ENCODE measurements around the gene ZNF701. TPM values are rescaled to one million over a fixed set of nuclear protein-coding genes. Genes with fewer than 3 reads are reported as not detected.

ZNF701 gene
- 2.9 and 6.3 TPM in 2 replicates for total RNA-seq

DNA sequence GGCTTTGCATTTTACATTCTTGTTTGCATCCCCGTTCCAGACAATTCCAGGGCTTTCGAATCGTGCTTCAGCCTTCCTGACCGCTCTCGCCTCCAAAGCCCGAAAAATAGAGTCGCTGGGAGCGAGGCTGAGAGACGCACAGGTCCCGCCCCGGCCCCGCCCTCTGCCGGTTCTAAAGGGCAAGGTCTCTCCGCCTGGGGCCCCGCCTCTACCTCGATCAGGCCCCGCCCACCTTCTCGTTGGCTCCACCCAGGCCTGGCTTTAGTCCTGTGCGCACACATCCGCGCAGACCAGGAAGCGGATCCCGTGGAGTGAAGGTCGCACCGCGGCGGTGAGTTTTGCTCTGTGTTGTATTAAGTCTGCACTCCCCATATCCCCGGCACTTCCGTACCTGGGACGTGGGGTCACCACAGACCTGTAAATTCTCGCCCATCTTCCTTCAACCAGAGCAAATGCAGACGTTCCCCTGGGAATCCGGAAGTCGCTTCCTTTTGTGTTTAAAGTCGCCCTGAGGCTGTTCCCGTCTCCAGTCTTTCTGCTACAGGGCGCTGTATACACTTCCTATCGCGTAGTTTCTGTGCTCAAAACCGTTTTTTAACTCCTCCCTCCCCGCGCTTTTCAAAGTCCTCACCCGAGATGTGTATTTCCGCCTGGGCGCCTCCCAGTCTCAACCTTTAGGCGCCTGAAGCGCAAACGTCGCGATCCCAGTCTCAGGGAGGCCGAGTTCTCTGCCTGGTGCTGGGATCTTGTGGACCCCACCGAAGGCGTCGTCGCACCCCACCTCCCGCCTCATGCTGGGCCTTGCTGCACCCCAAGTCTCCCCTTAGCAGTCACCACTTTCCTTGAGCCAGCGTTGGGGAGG lies at the start of gene ZNF701:
Gene ZNF701 (plus strand): TSS at position 288 of the 862 bp plus-strand sequence. CDS start 3,861 bp downstream, outside the sequence.

DNA sequence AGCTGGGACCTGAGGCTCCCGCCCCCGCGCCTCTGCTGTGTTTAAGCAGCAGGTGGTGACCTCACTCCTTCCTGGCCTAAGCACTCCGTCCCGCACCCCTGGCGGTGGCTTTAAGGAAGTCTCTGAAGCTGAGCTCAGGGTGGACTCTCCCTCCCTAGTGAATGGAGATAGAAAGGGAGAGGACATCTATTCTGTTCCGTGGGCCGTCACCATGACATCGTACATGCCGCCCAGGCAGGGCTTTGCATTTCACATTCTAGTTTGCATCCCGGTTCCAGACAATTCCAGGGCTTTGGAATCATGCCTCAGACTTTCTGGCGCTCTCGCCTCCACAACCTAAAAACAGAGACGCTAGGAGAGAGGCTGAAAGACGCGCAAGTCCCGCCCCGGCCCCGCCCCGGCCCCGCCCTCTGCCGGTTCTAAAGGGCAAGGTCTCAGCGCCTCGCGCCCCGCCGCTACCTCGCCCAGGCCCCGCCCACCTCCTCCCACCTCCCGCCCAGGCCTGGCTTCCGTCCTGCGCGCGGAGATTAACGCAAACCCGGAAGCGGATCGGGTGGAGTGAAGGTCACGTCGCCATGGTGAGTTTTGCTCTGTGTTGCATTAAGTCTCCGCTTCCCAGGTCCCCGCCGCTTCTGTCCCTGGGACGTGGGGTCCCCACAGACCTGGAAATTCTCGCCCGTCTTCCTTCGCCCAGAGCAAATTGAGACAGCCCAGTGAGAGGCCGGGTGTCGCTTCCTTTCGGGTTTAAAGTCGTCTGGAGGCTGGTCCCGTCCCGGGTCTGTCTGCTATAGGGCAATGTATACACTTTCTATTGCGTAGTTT lies 42.7 kb upstream of the ZNF701 start, which contains the start of gene ZNF808:
Gene ZNF808 (plus strand): TSS at position 535 of the 822 bp plus-strand sequence. CDS start 15,617 bp downstream, outside the sequence.

Other genes starting within 250 kb of the ZNF701 start
- 0.33 and 0.63 TPM in 2 replicates for gene ZNF610, start 234.0 kb upstream of the ZNF701 start, total RNA-seq
- 5.6 and 7.3 TPM in 2 replicates for gene ZNF880, start 200.4 kb upstream of the ZNF701 start, total RNA-seq
- 2.4 and 3.9 TPM in 2 replicates for gene ZNF528, start 172.4 kb upstream of the ZNF701 start, total RNA-seq
- not detected in 2 replicates for gene ZNF534, start 141.1 kb upstream of the ZNF701 start, total RNA-seq
- 0.14 and 0.35 TPM in 2 replicates for gene ZNF578, start 116.7 kb upstream of the ZNF701 start, total RNA-seq
- gene ZNF808, start 42.6 kb upstream of the ZNF701 start, total RNA-seq = 3.8 and 4.7 TPM in 2 replicates
- gene ZNF83, start 68.1 kb downstream of the ZNF701 start, total RNA-seq = 13.3 and 19.0 TPM in 2 replicates
- 1.0 and 4.0 TPM in 2 replicates for gene ZNF611, start 164.8 kb downstream of the ZNF701 start, total RNA-seq
- gene ZNF600, start 216.5 kb downstream of the ZNF701 start, total RNA-seq = 3.0 and 5.8 TPM in 2 replicates

All from airway epithelial cell (primary cell).